Stimulated activated naive CD8-positive, alpha-beta T cell treated with anti-CD3 and anti-CD28 coated beads, Interleukin-15, amount 100 ng/mL, for 72 hours (primary cell): ENCODE results near the gene TLR7.

Experiments used
- ATAC-seq: fragments of 150-1000 bp; cut with Tn5 transposase; 2 replicates; pipeline ENCODE4 v1.10.0; 2021; ENCODE audit warnings: mild to moderate bottlenecking, moderate library complexity
- DNase-seq, 2 donors: peaks; one replicate each; pipeline ENCODE4 v3.0.0; 2021 to 2022
- H3K27ac Mint-ChIP-seq, 2 donors: one replicate each; pipeline ENCODE4 v1.8.0; 2022; ENCODE audit warnings: mild to moderate bottlenecking in 2 of 2, mixed read lengths in 2 of 2, moderate library complexity in 2 of 2
- H3K27me3 Mint-ChIP-seq: one replicate; pipeline ENCODE4 v1.8.0; 2022; ENCODE audit warnings: mixed read lengths
- H3K4me1 Mint-ChIP-seq: one replicate; pipeline ENCODE4 v1.8.0; 2022; ENCODE audit warnings: mild to moderate bottlenecking, mixed read lengths
- H3K4me3 Mint-ChIP-seq, 2 donors: one replicate each; pipeline ENCODE4 v1.8.0; 2022; ENCODE audit warnings: mild to moderate bottlenecking in 2 of 2, mixed read lengths in 2 of 2, moderate library complexity in 1 of 2
- H3K9me3 Mint-ChIP-seq, 2 donors: one replicate each; pipeline ENCODE4 v1.8.0; 2022; ENCODE audit warnings: mixed read lengths in 2 of 2

Gene TLR7

GRCh38 chrX:12878536-12878935 is 11.7 kb downstream of the TLR7 start:
- Mint-ChIP-seq H3K27ac (no peak overlapping the region), H3K27me3 (no peaks in the 10 kb centered on the region), H3K9me3 (no peaks in the 10 kb centered on the region), H3K4me3 (no peak overlapping the region), H3K4me1 (no peaks in the 10 kb centered on the region)
- ATAC-seq (no peak), DNase-seq (no peak)

GRCh38 chrX:12881914-12882313 is 15.0 kb downstream of the TLR7 start:
- Mint-ChIP-seq H3K9me3 (no peaks in the 10 kb centered on the region), H3K4me1 (no peaks in the 10 kb centered on the region), H3K4me3 (no peak overlapping the region), H3K27me3 (no peaks in the 10 kb centered on the region), H3K27ac (no peak overlapping the region)
- DNase-seq: no peak
- no peak for ATAC-seq

- H3K4me1 Mint-ChIP-seq: peaks cover 8% of the 10 kb centered on the region
- H3K4me3 Mint-ChIP-seq: no peak overlapping the region
- no peaks in the 10 kb centered on the region for H3K9me3 Mint-ChIP-seq
- ATAC-seq (no peak), DNase-seq (no peak)
- H3K27ac Mint-ChIP-seq: no peak overlapping the region
- H3K27me3 Mint-ChIP-seq: no peaks in the 10 kb centered on the region
These were observed 18.6 kb downstream of the TLR7 start for GRCh38 chrX:12885508-12885907.

- no peak for DNase-seq
- Mint-ChIP-seq H3K9me3 (no peaks in the 10 kb centered on the region), H3K4me3 (no peak overlapping the region), H3K4me1 (peaks cover 18% of the 10 kb centered on the region), H3K27me3 (no peaks in the 10 kb centered on the region), H3K27ac (no peak overlapping the region)
- ATAC-seq: no peak
These were observed 19.7 kb downstream of the TLR7 start for GRCh38 chrX:12886545-12886944.

- no peak overlapping the region for H3K4me3 Mint-ChIP-seq
- no peak overlapping the region for H3K27ac Mint-ChIP-seq
- H3K9me3 Mint-ChIP-seq: no peaks in the 10 kb centered on the region
- H3K4me1 Mint-ChIP-seq: peaks cover 24% of the 10 kb centered on the region
- DNase-seq (no peak), ATAC-seq (no peak)
- no peaks in the 10 kb centered on the region for H3K27me3 Mint-ChIP-seq
These were observed 20.3 kb downstream of the TLR7 start for GRCh38 chrX:12887141-12887540.

- DNase-seq: no peak
- ATAC-seq: peak; percentile 69
- Mint-ChIP-seq H3K27me3 (no peaks in the 10 kb centered on the region), H3K4me3 (no peak overlapping the region), H3K27ac (no peak overlapping the region), H3K4me1 (peaks cover 29% of the 10 kb centered on the region), H3K9me3 (no peaks in the 10 kb centered on the region)
These were observed 20.9 kb downstream of the TLR7 start for GRCh38 chrX:12887767-12888166.

GRCh38 chrX:12890467-12890866 is 23.6 kb downstream of the TLR7 start:
- no peak overlapping the region for H3K27ac Mint-ChIP-seq
- no peaks in the 10 kb centered on the region for H3K27me3 Mint-ChIP-seq
- peaks cover 35% of the 10 kb centered on the region for H3K4me1 Mint-ChIP-seq
- peak; percentile 71 for ATAC-seq
- peak overlapping the region in 1 of 2 donors; percentile 24 for H3K4me3 Mint-ChIP-seq
- no peaks in the 10 kb centered on the region for H3K9me3 Mint-ChIP-seq
- no peak for DNase-seq

GRCh38 chrX:12891171-12891570 is 24.3 kb downstream of the TLR7 start:
- Mint-ChIP-seq H3K4me1 (peaks cover 35% of the 10 kb centered on the region), H3K27me3 (no peaks in the 10 kb centered on the region), H3K9me3 (no peaks in the 10 kb centered on the region)

GRCh38 chrX:12891915-12892506 is 25.1 kb downstream of the TLR7 start:
- Mint-ChIP-seq H3K27me3 (no peaks in the 10 kb centered on the region), H3K9me3 (no peaks in the 10 kb centered on the region), H3K27ac (peak overlapping the region in 1 of 2 donors; percentile 15), H3K4me3 (peak overlapping the region in 1 of 2 donors; percentile 41), H3K4me1 (peaks cover 35% of the 10 kb centered on the region)
- no peak for DNase-seq
- no peak for ATAC-seq

More at GRCh38 chrX:12891171-12891570, 24.3 kb downstream of the TLR7 start:
- Mint-ChIP-seq H3K27ac (no peak overlapping the region), H3K4me3 (no peak overlapping the region)
- DNase-seq (no peak), ATAC-seq (no peak)

- Mint-ChIP-seq H3K4me1 (peaks cover 36% of the 10 kb centered on the region), H3K4me3 (no peak overlapping the region), H3K27me3 (no peaks in the 10 kb centered on the region), H3K27ac (no peak overlapping the region), H3K9me3 (no peaks in the 10 kb centered on the region)
- ATAC-seq (no peak), DNase-seq (no peak)
These were observed 25.8 kb downstream of the TLR7 start for GRCh38 chrX:12892716-12893115.

GRCh38 chrX:12894074-12895030 is 27.5 kb downstream of the TLR7 start:
- DNase-seq (peak; percentile 23 to 29), ATAC-seq (peak; percentile 63)
- peaks cover 43% of the 10 kb centered on the region for H3K4me1 Mint-ChIP-seq
- H3K27me3 Mint-ChIP-seq: no peaks in the 10 kb centered on the region
- peak overlapping the region in 1 of 2 donors; percentile 40 for H3K27ac Mint-ChIP-seq
- no peak overlapping the region for H3K4me3 Mint-ChIP-seq
- no peaks in the 10 kb centered on the region for H3K9me3 Mint-ChIP-seq

- H3K9me3 Mint-ChIP-seq: no peaks in the 10 kb centered on the region
- peaks cover 31% of the 10 kb centered on the region for H3K4me1 Mint-ChIP-seq
- DNase-seq (no peak), ATAC-seq (no peak)
- H3K27ac Mint-ChIP-seq: no peak overlapping the region
- no peaks in the 10 kb centered on the region for H3K27me3 Mint-ChIP-seq
- no peak overlapping the region for H3K4me3 Mint-ChIP-seq
These were observed 29.0 kb downstream of the TLR7 start for GRCh38 chrX:12895866-12896265.

- Mint-ChIP-seq H3K9me3 (no peaks in the 10 kb centered on the region), H3K4me1 (peaks cover 26% of the 10 kb centered on the region), H3K27me3 (no peaks in the 10 kb centered on the region), H3K4me3 (no peak overlapping the region), H3K27ac (no peak overlapping the region)
- DNase-seq: no peak
- no peak for ATAC-seq
These were observed 30.1 kb downstream of the TLR7 start for GRCh38 chrX:12896935-12897334.

GRCh38 chrX:12898073-12898472 is 31.2 kb downstream of the TLR7 start:
- H3K27ac Mint-ChIP-seq: no peak overlapping the region
- H3K4me1 Mint-ChIP-seq: peaks cover 19% of the 10 kb centered on the region

GRCh38 chrX:12899506-12899905 is 32.6 kb downstream of the TLR7 start:
- H3K27me3 Mint-ChIP-seq: no peaks in the 10 kb centered on the region
- no peak for ATAC-seq

More at GRCh38 chrX:12898073-12898472, 31.2 kb downstream of the TLR7 start:
- Mint-ChIP-seq H3K4me3 (no peak overlapping the region), H3K27me3 (no peaks in the 10 kb centered on the region), H3K9me3 (no peaks in the 10 kb centered on the region)
- DNase-seq (no peak), ATAC-seq (peak; percentile 53)

GRCh38 chrX:12901486-12901885 is 34.6 kb downstream of the TLR7 start:
- peak; percentile 48 to 63 for DNase-seq
- no peaks in the 10 kb centered on the region for H3K27me3 Mint-ChIP-seq
- no peaks in the 10 kb centered on the region for H3K9me3 Mint-ChIP-seq
- peak overlapping the region in 1 of 2 donors; percentile 15 for H3K4me3 Mint-ChIP-seq
- H3K27ac Mint-ChIP-seq: no peak overlapping the region
- no peak for ATAC-seq
- peaks cover 14% of the 10 kb centered on the region for H3K4me1 Mint-ChIP-seq

More at GRCh38 chrX:12899506-12899905, 32.6 kb downstream of the TLR7 start:
- DNase-seq: no peak
- no peak overlapping the region for H3K4me3 Mint-ChIP-seq
- no peak overlapping the region for H3K27ac Mint-ChIP-seq
- H3K4me1 Mint-ChIP-seq: peaks cover 14% of the 10 kb centered on the region
- H3K9me3 Mint-ChIP-seq: no peaks in the 10 kb centered on the region
